IPS-NIHi11 (cell line): ENCODE data around the gene PRKX.
"Not testable (repeated sequence)": the region's sequence is repeated elsewhere in the genome, so short reads cannot be mapped to it uniquely, and the experiment has no call there.

ENCODE experiments used
- DNase-seq: peaks from one replicate; pipeline ENCODE4 v3.0.0; 2012; ENCODE audit warnings: mixed read lengths, low spot score

The PRKX gene

GRCh38 chrX:3713225-3713936 is at the start of gene PRKX:
PRKX (minus strand) TSS chrX:3713649; CDS start chrX:3713253, 396 bp downstream.
- peak; percentile 84 for DNase-seq

GRCh38 chrX:3763111-3763510 is 49.7 kb upstream of the PRKX start:
- no peak for DNase-seq

- DNase-seq, result no peak
Measured at GRCh38 chrX:3757510-3758025, 44.1 kb upstream of the PRKX start.

- DNase-seq, result no peak
Measured at GRCh38 chrX:3748052-3748559, 34.7 kb upstream of the PRKX start.

GRCh38 chrX:3743801-3744439 is 30.5 kb upstream of the PRKX start:
- DNase-seq, result no peak

- not testable (repeated sequence) for DNase-seq
Measured at GRCh38 chrX:3740946-3741345, 27.5 kb upstream of the PRKX start.

- no peak for DNase-seq
Measured at GRCh38 chrX:3738509-3738908, 25.1 kb upstream of the PRKX start.

GRCh38 chrX:3736536-3736935 is 23.1 kb upstream of the PRKX start:
- not testable (repeated sequence) for DNase-seq

GRCh38 chrX:3735891-3736290 is 22.4 kb upstream of the PRKX start:
- not testable (repeated sequence) for DNase-seq

GRCh38 chrX:3734456-3734855 is 21.0 kb upstream of the PRKX start:
- not testable (repeated sequence) for DNase-seq

GRCh38 chrX:3733043-3733430 is 19.6 kb upstream of the PRKX start:
- no peak for DNase-seq

- not testable (repeated sequence) for DNase-seq
Measured at GRCh38 chrX:3732326-3733042, 19.0 kb upstream of the PRKX start.

- no peak for DNase-seq
Measured at GRCh38 chrX:3728454-3728853, 15.0 kb upstream of the PRKX start.

GRCh38 chrX:3723460-3723859 is 10.0 kb upstream of the PRKX start:
- DNase-seq, result not testable (repeated sequence)

GRCh38 chrX:3717742-3718420 is 4.4 kb upstream of the PRKX start:
- no peak for DNase-seq

- DNase-seq, result no peak
Measured at GRCh38 chrX:3715921-3716320, 2.5 kb upstream of the PRKX start.

- DNase-seq, result not testable (repeated sequence)
Measured at GRCh38 chrX:3714706-3715479, 1.4 kb upstream of the PRKX start.

GRCh38 chrX:3713937-3714434 is 537 bp upstream of the PRKX start:
- no peak for DNase-seq

GRCh38 chrX:3712870-3713224 is 602 bp downstream of the PRKX start:
- DNase-seq, result no peak

GRCh38 chrX:3712051-3712869 is 1.2 kb downstream of the PRKX start:
- DNase-seq, result no peak
